PC-9 (cell line): ENCODE results near the gene PTX4. TPM values are rescaled to one million over a fixed set of nuclear protein-coding genes. Genes with fewer than 3 reads are reported as not detected.

Experiments
- BruUV-seq: library from RNA; stranded (reverse); fragments of 400-500 nt; replicated peaks from 2 replicates; lab custom pipeline; 2021; lab: Mats Ljungman, UMichigan
- CTCF ChIA-PET: fragments of 300-600 bp; sonication (Branson Sonifier 250); formaldehyde crosslinking; loops from one replicate; lab custom pipeline; 2022; ENCODE audit warnings: antibody characterized with exemption; lab: Charles Lee
- POLR2A ChIA-PET: fragments of 300-600 bp; sonication (Branson Sonifier 250); formaldehyde crosslinking; loops from one replicate; lab custom pipeline; 2022; ENCODE audit warnings: antibody characterized with exemption; ENCODE audit not compliant: unreplicated experiment; lab: Charles Lee
- DNase-seq, 2 experiments: peaks; one replicate each; pipeline versions ENCODE4 v3.0.0 to v3.0.0-alpha.2; 2015 to 2022; ENCODE audit warnings: mixed read lengths in 1 of 2
- H2AFZ ChIP-seq: fragments of 200-600 bp; sonication (generic); 2 replicates; pipeline ENCODE4 v1.8.1; 2017; ENCODE audit warnings: antibody characterized with exemption
- H3F3A ChIP-seq: fragments of 200-600 bp; sonication (generic); 2 replicates; pipeline ENCODE4 v1.8.1; 2017; ENCODE audit warnings: antibody characterized with exemption, mild to moderate bottlenecking, low read depth; ENCODE audit not compliant: insufficient read depth
- H3K27ac ChIP-seq: fragments of 200-600 bp; sonication (generic); 2 replicates; pipeline ENCODE4 v1.6.1; 2016; ENCODE audit warnings: mixed run types
- H3K27me3 ChIP-seq: fragments of 200-600 bp; sonication (generic); 2 replicates; pipeline ENCODE4 v1.6.1; 2016; ENCODE audit warnings: low read depth, mixed run types; ENCODE audit not compliant: insufficient read depth
- H3K36me3 ChIP-seq: fragments of 200-600 bp; sonication (generic); 2 replicates; pipeline ENCODE4 v1.6.1; 2016; ENCODE audit warnings: low read depth, mixed run types
- H3K4me1 ChIP-seq: fragments of 200-600 bp; sonication (generic); replicated peaks from 2 replicates; pipeline ENCODE4 v1.6.1; 2016; ENCODE audit warnings: mixed run types; ENCODE audit not compliant: insufficient read depth
- H3K4me2 ChIP-seq: fragments of 200-600 bp; sonication (generic); 2 replicates; pipeline ENCODE4 v1.6.1; 2017; ENCODE audit warnings: mixed run types
- H3K4me3 ChIP-seq: fragments of 200-600 bp; sonication (generic); 2 replicates; pipeline ENCODE4 v1.6.1; 2016; ENCODE audit warnings: mixed run types
- H3K79me2 ChIP-seq: fragments of 200-600 bp; sonication (generic); 2 replicates; pipeline ENCODE4 v1.6.1; 2017; ENCODE audit warnings: low read depth, mixed run types
- H3K9me2 ChIP-seq: fragments of 200-600 bp; sonication (generic); 2 replicates; pipeline ENCODE4 v1.8.1; 2017; ENCODE audit warnings: mild to moderate bottlenecking; ENCODE audit not compliant: insufficient read depth
- H3K9me3 ChIP-seq: fragments of 200-600 bp; sonication (generic); 2 replicates; pipeline ENCODE4 v1.8.1; 2016; ENCODE audit warnings: low read depth; ENCODE audit not compliant: insufficient read depth
- H4K20me1 ChIP-seq: fragments of 200-600 bp; sonication (generic); 2 replicates; pipeline ENCODE4 v1.8.1; 2017; ENCODE audit not compliant: insufficient read depth
- CTCF ChIP-seq: fragments of 200-600 bp; sonication (generic); conservative IDR thresholded peaks from 2 replicates; pipeline ENCODE4 v1.6.1; 2017; ENCODE audit warnings: mixed run types, antibody characterized with exemption, mild to moderate bottlenecking, moderate library complexity
- EZH2 ChIP-seq: fragments of 200-600 bp; sonication (generic); IDR thresholded peaks from 2 replicates; pipeline ENCODE4 v1.8.0; 2017; ENCODE audit warnings: antibody characterized with exemption, low read depth
- intact Hi-C: fragments of 100-400 bp; cut with micrococcal nuclease; formaldehyde crosslinking; loops from one replicate; pipeline ENCODE4 v1.10.0; 2022; ENCODE audit not compliant: unreplicated experiment
- total RNA-seq: library from RNA; stranded (reverse); gene quantifications from 2 replicates; pipeline ENCODE4 v1.2.3, GENCODE V29; 2021

The PTX4 gene
- total RNA-seq, 1 experiment from 2014 or later: 0.39 TPM

- no peak for DNase-seq
- no peaks in the 10 kb centered on the region for H3K27me3 ChIP-seq
- no peak overlapping the region for H3K4me3 ChIP-seq
- no peaks in the 10 kb centered on the region for H3K9me2 ChIP-seq
- H3F3A ChIP-seq: peaks cover 8% of the 10 kb centered on the region; the same call in 1 of the 2 replicates
- intact Hi-C loops: no loop called here
- peaks cover 19% of the 10 kb centered on the region for H3K79me2 ChIP-seq
- ChIA-PET CTCF (no interaction called here), POLR2A (no interaction called here)
- no peak overlapping the region for H3K4me2 ChIP-seq
- no TSS peak for BruUV-seq
- TF ChIP-seq CTCF (no peak), EZH2 (no peak)
- no peak overlapping the region for H2AFZ ChIP-seq
- H3K36me3 ChIP-seq: no peaks in the 10 kb centered on the region
- H3K9me3 ChIP-seq: no peaks in the 10 kb centered on the region
- H3K4me1 ChIP-seq: peaks cover 18% of the 10 kb centered on the region; the same call in 1 of the 2 replicates
- peaks cover 5% of the 10 kb centered on the region; the same call in 1 of the 2 replicates for H4K20me1 ChIP-seq
- H3K27ac ChIP-seq: no peak overlapping the region
Measured at GRCh38 chr16:1495889-1496262, 7.1 kb upstream of the PTX4 start.

GRCh38 chr16:1495211-1495888 lies 6.6 kb upstream of the PTX4 start:
- peaks cover 19% of the 10 kb centered on the region for H3K79me2 ChIP-seq
- no peak overlapping the region for H3K27ac ChIP-seq
- no peaks in the 10 kb centered on the region for H3K36me3 ChIP-seq
- H3K4me2 ChIP-seq: no peak overlapping the region
- no TSS peak for BruUV-seq
- ChIA-PET CTCF (no interaction called here), POLR2A (no interaction called here)
- H3K27me3 ChIP-seq: no peaks in the 10 kb centered on the region
- H3K4me3 ChIP-seq: no peak overlapping the region
- TF ChIP-seq EZH2: no peak
- no peak for TF ChIP-seq CTCF
- H3K9me2 ChIP-seq: no peaks in the 10 kb centered on the region
- H4K20me1 ChIP-seq: peaks cover 5% of the 10 kb centered on the region; the same call in 1 of the 2 replicates
- peaks cover 8% of the 10 kb centered on the region; the same call in 1 of the 2 replicates for H3F3A ChIP-seq
- H2AFZ ChIP-seq: no peak overlapping the region
- intact Hi-C loops: no loop called here
- DNase-seq: no peak
- peaks cover 18% of the 10 kb centered on the region; the same call in 1 of the 2 replicates for H3K4me1 ChIP-seq
- H3K9me3 ChIP-seq: no peaks in the 10 kb centered on the region

GRCh38 chr16:1494711-1495110 lies 6.0 kb upstream of the PTX4 start:
- H3K9me2 ChIP-seq: no peaks in the 10 kb centered on the region
- no peak overlapping the region for H2AFZ ChIP-seq
- H3K27ac ChIP-seq: no peak overlapping the region
- H3K27me3 ChIP-seq: no peaks in the 10 kb centered on the region
- ChIA-PET POLR2A (no interaction called here), CTCF (no interaction called here)
- peaks cover 5% of the 10 kb centered on the region; the same call in 1 of the 2 replicates for H4K20me1 ChIP-seq
- peak overlapping the region; percentile 95 for H3K4me2 ChIP-seq
- peaks cover 18% of the 10 kb centered on the region; the same call in 1 of the 2 replicates for H3K4me1 ChIP-seq
- H3F3A ChIP-seq: peaks cover 8% of the 10 kb centered on the region; the same call in 1 of the 2 replicates
- H3K79me2 ChIP-seq: peaks cover 19% of the 10 kb centered on the region
- H3K36me3 ChIP-seq: no peaks in the 10 kb centered on the region
- H3K4me3 ChIP-seq: peak overlapping the region; percentile 98; the same call in 1 of the 2 replicates
- BruUV-seq: no TSS peak
- H3K9me3 ChIP-seq: no peaks in the 10 kb centered on the region
- no peak for DNase-seq
- TF ChIP-seq CTCF (no peak; the same call in 1 of the 2 replicates), EZH2 (no peak)
- intact Hi-C loops: loop anchor here (5.0 kb wide), 2 partner anchors 72 to 118 kb away; partner anchors contain the start of genes CRAMP1, IFT140 and UQCC4
